Globus pallidus (tissue), 1 donor: Measurements from ENCODE around the gene UBXN1.
A peak's percentile ranks its signal among the peaks of the same experiment; 100 is the strongest.

ENCODE experiments used
- DNase-seq: peaks from one replicate; pipeline ENCODE4 v3.0.0-alpha.2; 2015; ENCODE audit warnings: low spot score

UBXN1 gene

GRCh38 chr11:62678770-62679696, at the start of gene UBXN1:
Gene UBXN1, minus strand, starts transcription at chr11:62679073. Its CDS starts 150 bp downstream, at chr11:62678923.
- DNase-seq: peak; percentile 85

GRCh38 chr11:62728171-62728988, 49.5 kb upstream of the UBXN1 start, which contains the start of gene TTC9C:
Gene TTC9C, plus strand, starts transcription at chr11:62728486. Its CDS starts 363 bp downstream, at chr11:62728849.
- DNase-seq: peak; percentile 93

GRCh38 chr11:62727872-62728170, 48.9 kb upstream of the UBXN1 start:
- peak; percentile 97 for DNase-seq

- DNase-seq: peak; percentile 99
These were observed 48.4 kb upstream of the UBXN1 start, which contains the start of gene HNRNPUL2 for GRCh38 chr11:62727165-62727871. Gene HNRNPUL2, minus strand, starts transcription at chr11:62727457. Its CDS starts 301 bp downstream, at chr11:62727156.

GRCh38 chr11:62726915-62727164, 48.0 kb upstream of the UBXN1 start:
- no peak for DNase-seq

- no peak for DNase-seq
These were observed 47.5 kb upstream of the UBXN1 start for GRCh38 chr11:62726156-62726914.

GRCh38 chr11:62725646-62726045, 46.8 kb upstream of the UBXN1 start:
- no peak for DNase-seq

- DNase-seq: no peak
These were observed 45.3 kb upstream of the UBXN1 start for GRCh38 chr11:62724171-62724570.

GRCh38 chr11:62721994-62722393, 43.1 kb upstream of the UBXN1 start:
- no peak for DNase-seq

GRCh38 chr11:62719302-62719978, 40.6 kb upstream of the UBXN1 start:
- DNase-seq: no peak

- DNase-seq: no peak
These were observed 37.9 kb upstream of the UBXN1 start for GRCh38 chr11:62716816-62717215.

- no peak for DNase-seq
These were observed 37.3 kb upstream of the UBXN1 start for GRCh38 chr11:62716206-62716605.

- DNase-seq: no peak
These were observed 36.6 kb upstream of the UBXN1 start for GRCh38 chr11:62715150-62716130.

GRCh38 chr11:62713343-62713742, 34.5 kb upstream of the UBXN1 start:
- DNase-seq: no peak

GRCh38 chr11:62712861-62713260, 34.0 kb upstream of the UBXN1 start:
- no peak for DNase-seq

- no peak for DNase-seq
These were observed 33.5 kb upstream of the UBXN1 start for GRCh38 chr11:62712276-62712812.

GRCh38 chr11:62710001-62710345, 31.1 kb upstream of the UBXN1 start:
- no peak for DNase-seq

GRCh38 chr11:62709247-62710000, 30.6 kb upstream of the UBXN1 start:
- DNase-seq: peak; percentile 99

- DNase-seq: no peak
These were observed 29.9 kb upstream of the UBXN1 start for GRCh38 chr11:62708793-62709192.
